HepG2 (cell line): Measurements from ENCODE around the gene MAFF.

Experiments used
- MTA3 ChIP-seq: sonication (generic); formaldehyde crosslinking; IDR thresholded peaks from 2 replicates; pipeline ENCODE4 v1.4.0; 2020; ENCODE audit warnings: missing genetic modification reagents
- SRF ChIP-seq: IDR thresholded peaks from 2 replicates; pipeline ENCODE4 v1.6.1; 2011; ENCODE audit warnings: mild to moderate bottlenecking, low read depth, low read length, moderate library complexity
- ZNF180 ChIP-seq: sonication (generic); formaldehyde crosslinking; IDR thresholded peaks from 2 replicates; pipeline ENCODE4 v1.4.0; 2020; ENCODE audit warnings: low read depth, missing genetic modification reagents, borderline replicate concordance

DNA sequence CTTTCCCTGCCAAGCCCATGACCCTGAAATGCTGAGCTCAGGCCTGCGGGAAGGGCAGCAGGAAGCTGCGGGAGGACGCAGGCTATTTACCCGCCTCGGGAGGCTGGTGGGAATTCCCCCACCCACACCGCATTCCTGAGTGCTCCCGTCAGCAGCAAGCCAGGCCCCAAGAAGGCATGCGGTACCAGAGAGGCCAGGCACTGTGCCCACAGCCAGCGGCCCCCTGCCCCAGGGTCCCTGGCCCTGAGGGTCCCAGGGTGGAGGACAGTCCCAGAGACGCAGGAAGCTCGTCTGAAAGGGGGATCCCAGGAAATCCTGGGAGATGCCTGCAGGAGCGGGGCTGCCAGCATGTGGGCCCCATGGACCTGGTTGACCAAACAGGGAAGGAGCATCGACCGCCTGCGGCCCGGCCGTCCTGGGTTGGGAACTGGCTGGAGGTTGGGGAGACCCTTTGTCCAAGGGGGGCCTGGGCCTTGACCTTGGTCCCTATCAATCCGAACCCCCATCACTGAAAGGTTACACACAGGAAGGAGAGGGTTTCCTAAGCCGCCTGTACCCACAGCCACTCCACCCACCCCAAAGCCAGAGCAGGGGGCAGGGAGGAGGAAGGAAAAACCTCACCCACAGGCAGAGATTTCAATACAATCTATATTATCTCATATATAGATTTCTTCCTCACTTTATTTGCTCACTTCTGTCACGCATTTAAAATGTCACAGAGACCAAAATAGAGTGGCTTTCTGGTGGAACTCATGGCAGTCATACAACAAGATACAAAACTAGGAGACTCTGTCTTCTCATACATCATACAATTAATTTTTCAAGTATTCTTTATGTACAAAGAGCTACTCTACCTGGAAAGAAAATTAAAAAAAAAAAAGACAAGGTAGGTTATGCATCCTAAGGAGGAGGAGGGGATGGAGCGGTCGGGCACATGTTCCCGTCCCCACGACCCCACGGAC is 17.1 kb downstream of the MAFF start:
- no peak for TF ChIP-seq MTA3 (CRISPR knock-in tag)
- no peak for TF ChIP-seq ZNF180
- no peak for TF ChIP-seq SRF
